GM21526 (cell line): Measurements from ENCODE around the gene CWF19L2.
"Not testable (repeated sequence)": the region's sequence is repeated elsewhere in the genome, so short reads cannot be mapped to it uniquely, and the experiment has no call there.

Experiments
- ATAC-seq: cut with Tn5 transposase; IDR thresholded peaks from one replicate; pipeline ENCODE4 v1.9.1; 2021; ENCODE audit warnings: moderate library complexity; ENCODE audit not compliant: unreplicated experiment, low FRiP score

The CWF19L2 gene

GRCh38 chr11:107457558-107458271 lies at the start of gene CWF19L2:
CWF19L2 (minus strand) TSS chr11:107457825; CDS start chr11:107457816, 9 bp downstream.
- ATAC-seq = peak; percentile 97

- ATAC-seq = no peak
Observed at GRCh38 chr11:107505647-107506225, 48.1 kb upstream of the CWF19L2 start.

- no peak for ATAC-seq
Observed at GRCh38 chr11:107504981-107505380, 47.4 kb upstream of the CWF19L2 start.

GRCh38 chr11:107501713-107502112 lies 44.1 kb upstream of the CWF19L2 start:
- ATAC-seq = no peak

- ATAC-seq = not testable (repeated sequence)
Observed at GRCh38 chr11:107497371-107497770, 39.7 kb upstream of the CWF19L2 start.

- ATAC-seq = no peak
Observed at GRCh38 chr11:107496011-107496410, 38.4 kb upstream of the CWF19L2 start.

- no peak for ATAC-seq
Observed at GRCh38 chr11:107494055-107494454, 36.4 kb upstream of the CWF19L2 start.

- ATAC-seq = no peak
Observed at GRCh38 chr11:107493117-107493516, 35.5 kb upstream of the CWF19L2 start.

- ATAC-seq = no peak
Observed at GRCh38 chr11:107490836-107491235, 33.2 kb upstream of the CWF19L2 start.

GRCh38 chr11:107482234-107482633 lies 24.6 kb upstream of the CWF19L2 start:
- no peak for ATAC-seq

- no peak for ATAC-seq
Observed at GRCh38 chr11:107478922-107479321, 21.3 kb upstream of the CWF19L2 start.

- ATAC-seq = no peak
Observed at GRCh38 chr11:107477820-107478219, 20.2 kb upstream of the CWF19L2 start.

- ATAC-seq = no peak
Observed at GRCh38 chr11:107473792-107474191, 16.2 kb upstream of the CWF19L2 start.

- no peak for ATAC-seq
Observed at GRCh38 chr11:107472966-107473365, 15.3 kb upstream of the CWF19L2 start.

GRCh38 chr11:107468596-107468995 lies 11.0 kb upstream of the CWF19L2 start:
- no peak for ATAC-seq

- no peak for ATAC-seq
Observed at GRCh38 chr11:107467696-107468095, 10.1 kb upstream of the CWF19L2 start.

- ATAC-seq = not testable (repeated sequence)
Observed at GRCh38 chr11:107466275-107466866, 8.7 kb upstream of the CWF19L2 start.

GRCh38 chr11:107457205-107457557 lies 444 bp downstream of the CWF19L2 start:
- peak; percentile 51 for ATAC-seq

- no peak for ATAC-seq
Observed at GRCh38 chr11:107453594-107454286, 3.9 kb downstream of the CWF19L2 start.

GRCh38 chr11:107446822-107447431 lies 10.7 kb downstream of the CWF19L2 start:
- no peak for ATAC-seq

GRCh38 chr11:107442715-107443215 lies 14.9 kb downstream of the CWF19L2 start:
- no peak for ATAC-seq
